Nephron progenitor cell (in vitro differentiated cells): ENCODE data around the gene TTLL11.

ENCODE experiments used
- DNase-seq: peaks from one replicate; pipeline ENCODE4 v3.0.0; 2021
- H3K27ac Mint-ChIP-seq: 2 replicates; pipeline ENCODE4 v1.8.0; 2021; ENCODE audit warnings: mild to moderate bottlenecking, moderate library complexity, mixed read lengths
- H3K27me3 Mint-ChIP-seq: 2 replicates; pipeline ENCODE4 v1.8.0; 2021; ENCODE audit warnings: mild to moderate bottlenecking, low read depth, mixed read lengths; ENCODE audit not compliant: poor library complexity
- H3K36me3 Mint-ChIP-seq: 2 replicates; pipeline ENCODE4 v1.8.0; 2021; ENCODE audit warnings: low read depth, mixed read lengths
- H3K4me1 Mint-ChIP-seq: 2 replicates; pipeline ENCODE4 v1.8.0; 2021; ENCODE audit warnings: mixed read lengths
- H3K4me3 Mint-ChIP-seq: 2 replicates; pipeline ENCODE4 v1.8.0; 2021; ENCODE audit warnings: mild to moderate bottlenecking, moderate library complexity, mixed read lengths
- H3K9me3 Mint-ChIP-seq: 2 replicates; pipeline ENCODE4 v1.8.0; 2021; ENCODE audit warnings: mild to moderate bottlenecking, moderate library complexity, mixed read lengths
- TF ChIP-seq, protein P1 (sequence below): fragments of 200-600 bp; sonication (generic); IDR thresholded peaks from 2 replicates; pipeline ENCODE4 v1.5.0; 2021; ENCODE audit warnings: antibody characterized with exemption

The TTLL11 gene

DNA sequence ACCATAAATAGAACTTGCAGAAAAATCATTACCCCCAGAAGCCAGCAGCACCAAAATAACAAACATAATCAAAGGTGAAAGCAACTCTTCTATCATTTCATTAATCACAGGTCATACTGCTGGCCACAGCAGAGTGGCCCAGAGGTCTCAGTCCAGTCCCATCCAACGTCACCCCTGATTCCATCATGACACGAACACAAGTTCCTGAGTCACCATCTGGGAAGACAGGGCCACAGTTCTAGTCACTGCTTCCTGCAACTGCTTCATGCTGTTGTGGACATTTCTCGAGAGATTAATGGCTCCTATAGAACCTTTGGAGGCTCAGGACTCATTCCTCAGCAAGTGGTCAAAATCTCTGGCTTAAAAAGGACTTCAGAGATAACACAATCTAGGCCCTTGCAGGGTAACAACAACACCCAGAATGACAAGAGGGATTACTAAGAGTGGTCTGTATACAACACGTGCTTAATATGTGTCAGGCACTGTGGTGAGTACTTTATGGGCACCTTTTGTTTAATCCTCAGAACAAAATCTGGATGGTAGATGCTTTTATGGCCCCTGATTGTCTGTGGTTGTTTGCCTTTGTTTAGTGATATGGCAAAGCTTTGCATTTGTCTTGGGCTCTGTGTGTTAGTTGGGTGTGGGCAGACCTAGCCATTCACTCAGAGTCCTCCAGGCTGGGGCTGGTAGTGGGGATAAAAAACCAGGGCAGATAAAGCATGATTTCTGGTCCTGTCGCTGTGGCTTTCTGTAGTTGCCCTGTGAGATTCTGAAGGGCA is 257.3 kb downstream of the TTLL11 start:
- Mint-ChIP-seq H3K27me3 (peaks cover 2% of the 10 kb centered on the region), H3K9me3 (no peaks in the 10 kb centered on the region), H3K4me1 (peaks cover 24% of the 10 kb centered on the region), H3K36me3 (no peaks in the 10 kb centered on the region), H3K4me3 (no peak overlapping the region), H3K27ac (no peak overlapping the region)
- DNase-seq, result no peak
- TF ChIP-seq, protein P1, sequence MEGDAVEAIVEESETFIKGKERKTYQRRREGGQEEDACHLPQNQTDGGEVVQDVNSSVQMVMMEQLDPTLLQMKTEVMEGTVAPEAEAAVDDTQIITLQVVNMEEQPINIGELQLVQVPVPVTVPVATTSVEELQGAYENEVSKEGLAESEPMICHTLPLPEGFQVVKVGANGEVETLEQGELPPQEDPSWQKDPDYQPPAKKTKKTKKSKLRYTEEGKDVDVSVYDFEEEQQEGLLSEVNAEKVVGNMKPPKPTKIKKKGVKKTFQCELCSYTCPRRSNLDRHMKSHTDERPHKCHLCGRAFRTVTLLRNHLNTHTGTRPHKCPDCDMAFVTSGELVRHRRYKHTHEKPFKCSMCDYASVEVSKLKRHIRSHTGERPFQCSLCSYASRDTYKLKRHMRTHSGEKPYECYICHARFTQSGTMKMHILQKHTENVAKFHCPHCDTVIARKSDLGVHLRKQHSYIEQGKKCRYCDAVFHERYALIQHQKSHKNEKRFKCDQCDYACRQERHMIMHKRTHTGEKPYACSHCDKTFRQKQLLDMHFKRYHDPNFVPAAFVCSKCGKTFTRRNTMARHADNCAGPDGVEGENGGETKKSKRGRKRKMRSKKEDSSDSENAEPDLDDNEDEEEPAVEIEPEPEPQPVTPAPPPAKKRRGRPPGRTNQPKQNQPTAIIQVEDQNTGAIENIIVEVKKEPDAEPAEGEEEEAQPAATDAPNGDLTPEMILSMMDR, result no peak

GRCh38 chr9:121833061-121833460 is 260.0 kb downstream of the TTLL11 start:
- Mint-ChIP-seq H3K4me3 (no peak overlapping the region), H3K36me3 (no peaks in the 10 kb centered on the region), H3K27ac (no peak overlapping the region), H3K9me3 (no peaks in the 10 kb centered on the region), H3K4me1 (peaks cover 20% of the 10 kb centered on the region), H3K27me3 (peaks cover 8% of the 10 kb centered on the region)
- TF ChIP-seq, protein P1, result no peak
- DNase-seq, result no peak

DNA sequence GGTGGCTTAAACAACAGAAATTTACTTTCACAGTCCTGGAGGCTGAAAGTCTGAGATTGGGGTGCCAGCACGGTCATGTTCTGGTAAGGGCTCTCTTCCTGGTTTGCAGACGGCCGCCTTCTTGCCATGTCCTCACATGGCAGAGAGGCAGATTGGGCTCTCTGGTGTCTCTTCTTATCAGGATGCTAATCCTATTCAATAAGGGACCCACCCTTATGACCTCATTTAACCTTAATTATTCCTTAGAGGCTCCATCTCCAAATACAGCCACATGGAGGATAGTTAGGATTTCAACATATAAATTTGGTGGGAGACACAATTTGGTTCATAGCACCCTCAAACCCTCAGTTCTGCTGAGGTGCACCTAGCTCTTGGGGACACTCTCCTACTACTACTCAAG is 261.2 kb downstream of the TTLL11 start:
- H3K36me3 Mint-ChIP-seq, result no peaks in the 10 kb centered on the region
- DNase-seq, result no peak
- TF ChIP-seq, protein P1, result no peak
- no peak overlapping the region for H3K4me3 Mint-ChIP-seq
- H3K9me3 Mint-ChIP-seq, result no peaks in the 10 kb centered on the region
- H3K4me1 Mint-ChIP-seq, result peaks cover 24% of the 10 kb centered on the region
- H3K27ac Mint-ChIP-seq, result no peak overlapping the region
- H3K27me3 Mint-ChIP-seq, result peaks cover 8% of the 10 kb centered on the region

GRCh38 chr9:121830441-121831140 is 262.5 kb downstream of the TTLL11 start:
- H3K27ac Mint-ChIP-seq, result no peak overlapping the region
- no peaks in the 10 kb centered on the region for H3K9me3 Mint-ChIP-seq
- H3K4me1 Mint-ChIP-seq, result peaks cover 17% of the 10 kb centered on the region
- no peak overlapping the region for H3K4me3 Mint-ChIP-seq
- DNase-seq, result no peak
- peaks cover 8% of the 10 kb centered on the region for H3K27me3 Mint-ChIP-seq
- TF ChIP-seq, protein P1, result no peak
- H3K36me3 Mint-ChIP-seq, result no peaks in the 10 kb centered on the region

- DNase-seq, result no peak
- H3K4me1 Mint-ChIP-seq, result peaks cover 10% of the 10 kb centered on the region
Measured at GRCh38 chr9:121827251-121827967, 265.7 kb downstream of the TTLL11 start.

More at GRCh38 chr9:121827251-121827967, 265.7 kb downstream of the TTLL11 start:
- Mint-ChIP-seq H3K4me3 (no peak overlapping the region), H3K36me3 (no peaks in the 10 kb centered on the region), H3K27ac (no peak overlapping the region), H3K27me3 (peaks cover 14% of the 10 kb centered on the region), H3K9me3 (no peaks in the 10 kb centered on the region)
- TF ChIP-seq, protein P1, result no peak
